ENCODE results near the gene XIAP. TPM values are rescaled to one million over a fixed set of nuclear protein-coding genes. Genes with fewer than 3 reads are reported as not detected.

Gene XIAP
- total and polyA plus RNA-seq, 2 experiments from 2014 or later, result 12.8 to 25.5 TPM

GRCh38 chrX:123882391-123882790, 22.5 kb downstream of the XIAP start:
- no peak for ATAC-seq

More at GRCh38 chrX:123882391-123882790, 22.5 kb downstream of the XIAP start:
- no peak overlapping the region for H2AFZ ChIP-seq
- Mint-ChIP-seq H3K9me3 (no peaks in the 10 kb centered on the region), H3K27me3 (ENCODE audit: insufficient read depth, low read depth, poor library complexity) (no peaks in the 10 kb centered on the region), H3K4me1 (no peaks in the 10 kb centered on the region), H3K36me3 (ENCODE audit: low read depth) (peaks cover 3% of the 10 kb centered on the region; the same call in 1 of the 3 replicates), H3K27ac (no peak overlapping the region), H3K4me3 (no peak overlapping the region)
- H3K4me3 ChIP-seq, result no peak overlapping the region
- no peak for DNase-seq (ENCODE audit: low spot score)
- peaks cover 7% of the 10 kb centered on the region for H3K79me2 ChIP-seq (replicated peaks; ENCODE audit: insufficient read depth)
- no peaks in the 10 kb centered on the region for H3F3A ChIP-seq (replicated peaks; ENCODE audit: low read depth)
- no peaks in the 10 kb centered on the region for H3K4me1 ChIP-seq (ENCODE audit: insufficient read depth)
- H3K9me2 ChIP-seq (ENCODE audit: insufficient read depth), result no peaks in the 10 kb centered on the region
- no peaks in the 10 kb centered on the region for H3K27me3 ChIP-seq (ENCODE audit: insufficient read depth)
- H4K20me1 ChIP-seq (replicated peaks; ENCODE audit: insufficient read depth), result no peaks in the 10 kb centered on the region
- H3K4me2 ChIP-seq, result no peak overlapping the region
- TF ChIP-seq STAT1 (IDR thresholded peaks at IDR 0.05; ENCODE audit: unreplicated experiment) (no peak), POLR2AphosphoS5 (IDR thresholded peaks at IDR 0.05; ENCODE audit: low read depth) (no peak), JUNB (IDR thresholded peaks at IDR 0.05; ENCODE audit: unreplicated experiment) (no peak), ZNF114 (CRISPR knock-in tag; IDR thresholded peaks at IDR 0.05) (no peak), ETS1 (IDR thresholded peaks at IDR 0.05) (no peak), NANOG (IDR thresholded peaks at IDR 0.05; ENCODE audit: borderline replicate concordance) (no peak), ZNF462 (CRISPR knock-in tag; IDR thresholded peaks at IDR 0.05) (no peak), EZH2phosphoT487 (IDR thresholded peaks at IDR 0.05; ENCODE audit: unreplicated experiment) (no peak)
- no peak overlapping the region for H3K27ac ChIP-seq (ENCODE audit: low read depth)
- no peaks in the 10 kb centered on the region for H3K36me3 ChIP-seq (ENCODE audit: insufficient read depth)
